HG03439 (cell line): ENCODE data around the gene UNCX.

Experiments used
- ATAC-seq: cut with Tn5 transposase; IDR thresholded peaks from one replicate; pipeline ENCODE4 v1.9.1; 2021; ENCODE audit warnings: mild to moderate bottlenecking, moderate library complexity; ENCODE audit not compliant: unreplicated experiment

The UNCX gene

DNA sequence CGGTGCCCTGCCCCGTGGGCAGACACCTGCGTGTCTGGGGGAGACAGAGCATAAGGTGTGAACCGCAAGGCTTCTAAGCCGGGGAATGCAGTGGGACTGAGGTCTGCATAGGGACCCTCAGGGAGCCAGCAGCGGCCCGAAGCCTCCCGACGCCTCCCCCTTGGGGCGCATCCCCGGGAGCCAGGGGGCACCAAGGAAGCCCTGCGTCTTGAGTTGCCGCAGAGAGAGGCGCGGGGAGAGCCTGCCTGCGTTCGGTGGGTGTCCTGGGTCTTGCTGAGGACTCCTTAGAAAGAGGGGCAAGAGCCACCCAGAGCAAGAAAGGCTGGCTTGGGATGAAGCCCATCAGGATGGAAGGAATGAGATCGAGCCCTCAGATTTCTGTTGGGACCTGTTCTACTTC, 18.2 kb upstream of the UNCX start:
- no peak for ATAC-seq

GRCh38 chr7:1218541-1219165, 14.0 kb upstream of the UNCX start:
- ATAC-seq: no peak

DNA sequence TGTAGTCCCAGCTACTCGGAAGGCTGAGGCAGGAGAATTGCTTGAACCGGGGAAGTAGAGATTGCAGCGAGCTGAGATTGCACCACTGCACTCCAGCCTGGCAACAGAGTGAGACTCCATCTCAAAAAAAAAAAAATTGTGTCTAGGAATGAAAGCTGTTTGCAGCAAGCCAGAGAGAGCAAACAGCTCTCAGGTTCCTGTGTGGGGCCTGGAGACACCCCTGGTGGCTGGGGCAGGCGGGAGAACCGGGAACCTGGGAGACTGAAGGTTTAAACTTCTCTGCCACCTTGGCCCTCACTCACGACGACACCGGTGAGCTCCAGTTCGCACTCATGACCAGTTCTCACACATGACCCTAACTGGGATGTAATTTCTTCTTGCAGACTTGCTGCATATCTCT, 13.2 kb upstream of the UNCX start:
- no peak for ATAC-seq

GRCh38 chr7:1220000-1220726, 12.5 kb upstream of the UNCX start:
- no peak for ATAC-seq

DNA sequence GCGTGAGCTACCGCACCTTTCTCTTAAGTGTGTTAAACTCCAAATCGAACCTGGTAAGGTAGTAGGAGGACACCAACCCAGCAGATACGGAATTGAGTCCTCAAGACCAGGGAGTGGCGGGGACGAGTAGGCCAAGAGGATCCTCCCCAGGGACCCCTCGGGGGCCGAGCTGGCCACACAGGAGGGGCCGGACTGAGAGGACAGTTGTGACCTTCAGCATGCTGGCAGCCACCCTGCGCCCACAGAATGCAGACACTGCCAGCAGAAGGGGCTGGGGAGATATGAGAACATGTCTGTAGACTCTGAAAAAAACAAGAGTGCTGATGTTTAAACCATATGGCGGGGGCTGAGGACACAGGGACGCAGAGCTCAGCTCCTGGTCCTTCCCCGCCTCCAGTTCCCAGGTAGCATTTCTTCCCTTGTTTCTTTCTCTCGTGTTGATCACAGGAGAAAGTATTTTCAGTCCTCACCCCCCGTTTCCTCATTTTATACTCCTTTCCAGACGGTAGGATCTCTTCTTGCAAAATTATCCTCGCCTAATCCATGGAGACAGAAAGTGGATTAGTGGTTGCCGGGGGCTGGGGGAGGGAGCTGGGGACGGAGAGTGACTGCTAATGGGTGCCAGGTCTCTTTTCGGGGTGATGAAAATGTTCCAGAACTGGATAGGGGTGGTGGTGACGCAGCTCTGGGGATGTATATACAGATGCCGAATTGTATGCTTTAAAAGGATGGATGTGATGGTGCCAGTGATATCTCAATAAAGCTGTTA, 11.5 kb upstream of the UNCX start:
- ATAC-seq: no peak

DNA sequence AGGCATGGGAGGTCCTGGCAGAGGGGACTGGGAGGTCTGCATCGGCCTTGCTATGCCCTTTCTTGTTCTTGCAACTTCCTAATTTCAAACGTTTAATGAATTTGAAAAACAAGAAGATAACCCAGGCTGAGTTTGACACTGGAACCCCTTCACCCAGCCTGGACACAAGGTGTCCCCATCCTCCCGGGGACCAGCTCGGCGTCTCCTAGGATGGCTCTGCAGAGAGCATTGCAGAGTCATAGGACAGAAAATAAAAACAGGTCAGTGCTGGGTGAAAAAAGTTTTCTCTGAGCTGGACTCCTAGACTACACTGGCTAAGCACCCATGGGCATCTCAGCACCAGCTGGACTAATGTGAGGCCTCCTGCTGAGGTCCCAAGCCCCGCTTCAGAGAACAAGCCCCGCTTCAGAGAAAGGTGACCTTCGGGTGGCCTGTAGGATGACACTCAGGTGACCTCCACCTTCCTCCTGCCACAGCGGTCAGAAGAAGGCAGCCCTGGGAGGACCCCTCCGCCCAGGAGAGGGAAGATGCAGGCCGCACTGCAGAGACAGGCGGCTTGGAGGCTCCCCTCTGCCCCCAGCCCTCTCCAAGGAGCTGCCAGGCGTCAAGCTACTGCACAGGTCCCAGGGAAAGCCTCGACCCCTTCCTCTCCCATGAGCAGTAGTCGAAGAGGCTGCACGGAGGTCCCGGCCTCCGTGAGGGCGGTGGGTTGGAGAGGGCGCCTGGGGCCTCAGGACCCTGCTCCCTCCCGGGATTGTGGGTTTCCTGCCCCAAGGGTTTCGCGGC, 9.3 kb upstream of the UNCX start:
- ATAC-seq: no peak

GRCh38 chr7:1224086-1224716, 8.5 kb upstream of the UNCX start:
- ATAC-seq: no peak

GRCh38 chr7:1225030-1225429, 7.6 kb upstream of the UNCX start:
- ATAC-seq: no peak

DNA sequence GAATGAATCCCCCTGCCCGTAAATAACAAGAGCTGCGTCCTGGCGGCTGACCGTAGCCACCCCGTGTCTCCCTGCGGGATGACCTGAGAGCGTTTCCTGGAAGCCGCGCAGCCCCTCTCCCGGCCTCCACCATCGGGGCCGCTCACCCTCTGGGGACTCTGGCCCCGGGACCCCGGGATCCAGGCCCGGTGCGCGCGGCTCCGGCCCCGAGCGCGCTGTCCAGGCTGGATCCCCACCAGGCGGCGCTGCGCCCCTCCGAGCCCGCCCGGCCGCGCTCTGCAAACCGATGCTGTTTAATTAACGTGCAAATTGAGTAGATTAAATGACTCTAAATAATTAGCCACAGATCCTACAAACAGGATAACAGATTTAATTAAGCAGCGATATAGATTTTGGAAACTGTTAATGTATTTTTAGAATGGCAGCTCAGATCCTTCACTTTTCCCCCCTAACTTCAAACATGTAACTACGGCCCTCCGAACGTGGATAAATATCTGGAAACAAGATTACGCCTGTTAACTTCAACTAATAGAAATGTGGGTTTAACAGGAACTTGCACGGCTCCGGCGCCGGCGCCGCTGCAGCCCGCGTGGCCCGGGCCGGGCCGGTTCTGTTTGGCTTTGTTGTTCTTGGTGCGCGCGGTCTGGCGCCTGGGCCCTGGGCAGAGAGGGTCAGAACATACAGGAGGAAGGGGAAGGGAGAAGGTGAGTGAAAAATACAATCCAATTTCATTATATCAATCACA, 7.1 kb upstream of the UNCX start:
- ATAC-seq: no peak

DNA sequence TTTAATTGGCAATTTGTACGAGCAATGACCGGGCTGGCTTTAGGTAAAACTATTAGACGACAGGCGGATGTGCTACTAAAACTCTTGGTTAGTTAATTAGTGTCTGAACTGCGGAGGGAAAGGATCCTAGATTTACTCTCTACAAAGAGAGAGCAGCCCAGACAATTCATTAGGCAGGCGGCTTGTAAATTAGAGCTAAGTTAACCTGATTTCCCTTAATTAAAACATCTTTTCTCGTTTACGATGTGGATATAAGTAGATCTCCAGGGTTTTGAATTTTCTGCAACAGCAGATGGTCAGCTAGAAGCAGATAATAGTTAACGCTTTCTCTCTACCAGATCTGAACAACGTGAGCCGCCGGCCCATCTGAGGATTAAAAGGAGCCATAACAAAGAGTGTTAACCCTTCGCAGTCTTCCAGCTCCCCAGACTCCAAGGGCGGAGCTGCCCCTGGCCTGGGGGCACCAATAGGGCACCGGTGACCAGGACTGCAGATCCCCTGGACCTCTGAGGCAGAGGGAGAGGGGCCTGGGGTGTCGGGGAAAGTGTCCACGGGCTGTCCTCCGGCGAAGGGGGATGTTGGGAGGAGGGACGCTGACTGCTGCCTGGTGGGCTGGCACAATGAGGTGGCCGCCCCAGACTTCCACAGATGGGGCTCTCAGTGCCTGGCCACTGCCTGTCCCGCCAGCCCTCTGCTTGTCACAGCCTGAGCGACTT, 6.3 kb upstream of the UNCX start:
- no peak for ATAC-seq

DNA sequence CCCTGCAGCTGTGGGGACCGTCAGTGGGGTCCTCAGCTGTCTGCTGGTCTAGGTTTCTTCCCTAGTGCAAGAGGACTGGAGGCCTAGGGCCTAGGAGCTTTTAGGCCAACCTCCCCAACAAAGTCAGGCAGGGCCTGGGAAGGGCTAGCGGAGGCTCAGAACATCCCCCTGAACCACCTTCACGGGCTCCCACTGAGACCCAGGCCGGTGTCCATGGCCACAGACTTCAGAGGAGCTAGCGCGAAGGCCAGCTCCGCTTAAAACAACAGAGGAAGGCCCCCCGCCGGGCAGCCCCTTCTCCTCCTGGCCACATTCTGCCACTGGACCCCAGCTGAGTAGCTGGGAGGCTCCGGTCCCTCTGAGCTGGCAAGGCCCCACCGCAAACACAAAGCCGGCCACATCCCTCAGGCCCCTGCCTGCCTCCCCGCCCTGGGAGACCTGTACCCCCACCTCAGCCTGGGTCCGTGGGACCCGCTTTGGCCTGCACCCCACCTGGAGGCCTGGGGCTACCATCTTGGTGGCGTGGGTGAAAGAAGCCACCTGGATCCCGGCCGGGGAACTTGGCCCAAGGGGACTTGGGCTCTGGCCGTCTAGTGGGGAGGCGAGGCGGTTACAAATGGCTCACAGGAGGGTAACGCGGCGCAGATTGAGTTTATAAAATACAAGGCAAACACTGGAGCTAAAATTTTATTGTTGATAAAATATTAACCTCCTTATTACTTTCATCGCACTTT, 5.4 kb upstream of the UNCX start:
- ATAC-seq: no peak

- ATAC-seq: no peak
Observed at GRCh38 chr7:1227814-1228544, 4.7 kb upstream of the UNCX start.

- no peak for ATAC-seq
Observed at GRCh38 chr7:1228545-1229201, 4.0 kb upstream of the UNCX start.

- ATAC-seq: no peak
Observed at GRCh38 chr7:1229202-1229947, 3.3 kb upstream of the UNCX start.

DNA sequence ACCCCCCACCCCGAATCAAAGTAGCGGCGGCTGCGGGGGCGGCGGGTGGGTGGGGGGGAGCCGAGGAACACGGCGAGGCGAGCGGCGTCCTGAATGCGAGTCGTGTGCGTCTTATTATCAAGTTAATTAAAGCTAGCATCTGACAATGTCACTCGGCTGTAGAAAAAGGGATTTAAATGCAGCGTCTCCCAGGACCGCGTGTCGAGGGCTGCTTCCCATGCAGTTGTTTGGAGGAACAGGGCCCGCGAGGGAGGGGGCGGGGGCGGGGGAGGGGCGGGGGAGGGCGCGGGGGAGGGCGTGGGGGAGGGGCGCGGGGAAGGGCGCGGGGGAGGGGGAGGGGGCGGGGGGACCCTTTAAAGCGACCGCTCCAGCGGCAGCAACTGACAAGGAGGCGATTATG, 2.7 kb upstream of the UNCX start:
- ATAC-seq: no peak

- no peak for ATAC-seq
Observed at GRCh38 chr7:1230411-1231213, 2.1 kb upstream of the UNCX start.
